HL-60 (cell line): ENCODE results near the gene PCGF3.

Source experiments
- CTCF ChIP-seq: IDR thresholded peaks from one replicate; pipeline ENCODE4 v1.5.1; 2011; ENCODE audit warnings: low read length, control low read depth, inconsistent platforms; ENCODE audit not compliant: insufficient read depth
- GABPA ChIP-seq: IDR thresholded peaks from 2 replicates; pipeline ENCODE4 v1.6.1; 2012; ENCODE audit warnings: low read depth
- POLR2AphosphoS5 ChIP-seq: IDR thresholded peaks from 2 replicates; pipeline ENCODE4 v1.6.1; 2012; ENCODE audit warnings: low read depth
- REST ChIP-seq: IDR thresholded peaks from 2 replicates; pipeline ENCODE4 v1.6.1; 2012; ENCODE audit warnings: low read depth; ENCODE audit not compliant: insufficient replicate concordance

- no peak for TF ChIP-seq POLR2AphosphoS5
- no peak for TF ChIP-seq CTCF
- no peak for TF ChIP-seq REST
- TF ChIP-seq GABPA, result no peak
Observed at GRCh38 chr4:722169-722725, 16.6 kb downstream of the PCGF3 start.
